Stimulated activated CD8-positive, alpha-beta memory T cell treated with anti-CD3 and anti-CD28 coated beads, Interleukin-2, amount 100 ng/mL, for 1 hour (primary cell): ENCODE results near the gene CAMK2B.

Source experiments
- DNase-seq, 2 donors: peaks; one replicate each; pipeline ENCODE4 v3.0.0-alpha.2; 2020; ENCODE audit warnings: low read depth in 2 of 2

Gene CAMK2B

DNA sequence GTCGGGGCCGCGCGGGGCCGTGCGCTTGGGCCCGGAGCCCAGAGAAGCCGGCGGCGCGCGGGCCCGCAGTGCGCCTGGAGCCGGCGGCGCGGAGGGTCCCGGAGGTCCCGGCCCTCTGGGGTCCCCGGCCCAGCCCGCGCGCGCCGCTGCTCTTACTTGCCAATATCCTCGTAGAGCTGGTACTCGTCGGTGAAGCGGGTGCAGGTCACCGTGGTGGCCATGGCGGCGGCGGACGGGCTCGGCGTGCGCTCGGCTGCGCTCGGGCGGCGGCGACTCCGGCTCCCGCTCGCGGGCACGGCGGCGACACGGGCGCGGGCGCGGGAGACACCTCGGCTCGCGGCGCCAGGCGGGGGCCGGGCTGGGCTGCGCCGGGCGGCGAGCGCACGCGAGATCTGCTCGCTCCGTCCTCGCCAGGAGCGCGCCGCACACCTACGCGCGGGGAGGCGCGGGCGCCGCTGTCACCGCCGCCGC is at the start of gene CAMK2B:
Gene CAMK2B (minus strand): TSS at position 394 of the 471 bp plus-strand sequence. CDS start 173 bp downstream, at position 221.
- DNase-seq, result no peak

GRCh38 chr7:44374007-44374763 is 48.8 kb upstream of the CAMK2B start:
- DNase-seq, result no peak

DNA sequence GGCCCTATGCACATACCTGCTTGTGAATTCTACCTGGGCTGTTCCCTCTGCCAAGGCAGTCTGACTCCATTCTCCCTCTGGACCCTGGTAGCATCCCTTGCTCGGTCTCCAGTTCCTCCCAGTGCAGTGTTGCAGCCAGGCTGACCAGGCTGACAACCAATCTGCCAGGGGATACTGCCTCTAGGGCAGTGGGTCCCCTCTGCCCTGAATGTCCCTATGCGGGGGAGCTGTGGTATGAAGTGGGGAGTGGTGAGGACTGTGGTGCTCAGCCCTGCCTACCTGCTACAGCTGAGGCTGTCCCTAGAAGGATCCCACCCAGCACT is 48.0 kb upstream of the CAMK2B start:
- DNase-seq, result no peak

DNA sequence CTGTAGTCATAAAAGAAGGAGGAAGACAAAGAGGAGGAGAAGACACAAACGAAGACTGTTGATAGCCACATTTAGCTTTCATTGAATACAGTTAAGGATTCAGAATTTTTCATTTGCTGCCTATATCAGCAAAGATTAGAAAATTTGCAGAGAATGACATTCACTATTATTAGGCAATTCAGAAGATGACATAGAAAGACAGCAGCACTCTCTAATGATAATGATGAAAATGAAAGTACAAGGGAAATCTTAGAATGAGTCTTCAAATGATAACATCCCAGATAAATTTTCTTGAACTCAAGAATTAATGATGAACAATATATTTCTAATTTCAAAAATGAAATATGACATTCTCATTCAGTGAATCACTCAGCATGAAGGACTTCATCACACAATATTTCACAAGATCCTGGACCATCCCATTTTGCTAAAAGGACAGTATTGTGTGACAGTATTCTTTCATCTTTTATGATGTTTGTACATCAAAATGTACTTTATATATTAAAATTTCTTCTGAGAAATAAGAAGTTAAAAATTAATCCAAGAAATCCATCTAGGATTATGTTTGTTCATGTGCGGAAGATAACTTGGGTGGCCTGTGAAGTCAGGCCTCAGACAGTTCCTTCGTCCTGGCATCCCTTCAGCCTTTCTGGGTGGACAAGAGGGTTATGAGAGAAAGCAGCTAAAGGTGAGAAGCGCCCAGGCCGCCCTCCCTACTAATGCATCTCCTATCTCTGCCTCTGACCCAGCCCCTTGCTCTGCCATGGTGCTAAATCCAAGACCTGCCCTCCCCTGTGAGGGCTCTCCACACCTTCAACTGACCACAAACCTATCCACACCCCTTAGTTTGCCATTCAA is 47.4 kb upstream of the CAMK2B start:
- DNase-seq, result no peak

GRCh38 chr7:44368885-44369284 is 43.5 kb upstream of the CAMK2B start:
- DNase-seq, result no peak

DNA sequence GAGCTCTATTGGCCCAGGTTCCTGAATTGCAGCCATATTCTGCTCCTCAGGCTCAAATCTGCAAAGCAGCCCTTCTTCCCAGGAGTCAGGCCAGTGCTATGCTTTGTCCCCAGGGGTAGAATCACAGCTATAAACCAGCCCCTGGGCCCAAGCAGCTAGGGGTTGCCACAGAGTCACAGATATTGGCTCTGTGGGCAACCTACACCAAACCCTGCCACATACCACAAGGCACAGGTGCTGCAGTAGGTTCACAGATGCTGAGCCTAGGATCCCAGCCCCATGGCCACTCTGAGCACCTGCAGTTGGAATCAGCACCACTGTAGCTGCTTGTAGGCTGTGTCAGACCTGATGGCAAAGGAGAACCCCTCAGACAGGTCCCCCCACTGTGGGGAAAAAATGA is 43.1 kb upstream of the CAMK2B start:
- no peak for DNase-seq

GRCh38 chr7:44367475-44368043 is 42.2 kb upstream of the CAMK2B start:
- DNase-seq, result no peak

DNA sequence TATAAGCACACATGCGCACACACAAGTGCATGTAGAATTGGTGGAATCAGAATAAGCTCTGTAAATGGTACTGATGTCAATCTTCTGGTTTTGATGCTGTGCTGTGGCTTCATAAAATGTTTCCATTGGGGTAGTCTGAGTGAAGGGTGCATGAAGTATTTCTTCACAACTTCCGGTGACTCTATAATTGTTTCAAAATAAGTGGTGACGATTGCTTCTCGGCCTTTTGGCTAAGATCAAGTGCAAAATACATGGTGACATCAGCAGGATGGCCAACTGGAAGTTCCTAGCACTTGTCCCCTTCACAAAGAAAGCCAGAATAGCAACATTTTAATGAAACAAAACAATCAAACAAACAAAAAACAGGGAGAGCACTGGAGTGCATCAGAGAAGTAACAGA is 41.6 kb upstream of the CAMK2B start:
- no peak for DNase-seq

DNA sequence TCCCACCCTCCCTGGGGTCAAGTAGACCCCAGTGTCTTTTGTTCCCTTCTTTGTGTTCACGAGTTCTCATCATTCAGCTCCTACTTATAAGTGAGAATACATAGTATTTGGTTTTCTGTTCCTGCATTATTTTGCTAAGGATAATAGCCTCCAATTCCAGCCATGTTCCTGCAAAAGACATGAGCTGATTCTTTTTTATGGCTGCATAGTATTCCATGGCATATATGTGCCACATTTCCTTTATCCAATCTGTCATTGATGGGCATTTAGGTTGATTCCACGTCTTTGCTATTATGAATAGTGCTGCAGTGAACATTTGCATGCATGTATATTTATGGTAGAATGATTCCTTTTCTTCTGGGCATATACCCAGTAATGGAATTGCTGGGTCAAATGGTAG is 28.3 kb upstream of the CAMK2B start:
- DNase-seq, result no peak

DNA sequence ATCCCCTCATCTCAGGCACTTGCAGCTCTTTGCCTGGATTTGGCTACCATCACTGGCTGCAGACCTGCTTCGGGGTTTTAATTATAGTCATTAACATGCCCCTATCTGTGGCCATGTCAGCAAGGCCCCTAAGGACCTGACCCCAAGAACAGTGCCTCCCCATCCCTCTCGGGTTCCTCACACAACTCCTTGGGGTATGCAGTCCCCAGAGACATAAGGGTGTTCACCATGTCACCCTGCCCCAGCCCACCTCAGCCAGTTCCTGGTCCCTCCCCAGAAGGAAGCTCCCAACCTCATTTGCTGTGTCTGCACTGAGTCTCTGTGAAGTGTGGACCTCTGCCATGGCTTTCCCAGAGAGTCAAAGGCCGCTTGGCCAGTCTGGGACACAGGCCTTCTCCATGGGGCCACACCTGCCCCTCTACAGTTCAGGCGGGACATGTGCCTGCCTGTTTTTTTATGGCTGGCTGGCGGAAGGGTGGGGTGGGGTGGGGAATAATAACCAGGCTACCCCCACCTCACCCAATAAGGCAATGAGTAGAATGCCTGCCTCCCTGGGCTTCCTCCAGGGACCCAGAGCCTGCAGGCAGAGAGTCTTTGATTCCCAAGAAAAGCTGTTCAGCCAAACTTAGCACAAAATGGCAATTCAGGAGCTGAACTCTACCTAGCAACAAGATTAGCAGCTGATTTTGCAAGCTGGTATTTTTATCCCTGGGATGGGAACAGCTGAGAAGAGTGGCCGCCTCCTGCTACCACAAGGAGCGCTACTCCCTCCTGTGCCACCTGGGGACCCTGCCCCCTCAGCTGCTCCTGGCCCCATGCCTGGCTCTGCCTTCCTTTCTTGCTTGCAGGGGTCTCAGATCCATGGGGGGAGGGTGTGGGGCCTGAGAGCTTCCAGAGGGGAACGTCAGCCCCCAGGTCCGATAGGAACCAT is 23.7 kb upstream of the CAMK2B start:
- no peak for DNase-seq

- no peak for DNase-seq
These were observed 22.9 kb upstream of the CAMK2B start for GRCh38 chr7:44348300-44348699.

DNA sequence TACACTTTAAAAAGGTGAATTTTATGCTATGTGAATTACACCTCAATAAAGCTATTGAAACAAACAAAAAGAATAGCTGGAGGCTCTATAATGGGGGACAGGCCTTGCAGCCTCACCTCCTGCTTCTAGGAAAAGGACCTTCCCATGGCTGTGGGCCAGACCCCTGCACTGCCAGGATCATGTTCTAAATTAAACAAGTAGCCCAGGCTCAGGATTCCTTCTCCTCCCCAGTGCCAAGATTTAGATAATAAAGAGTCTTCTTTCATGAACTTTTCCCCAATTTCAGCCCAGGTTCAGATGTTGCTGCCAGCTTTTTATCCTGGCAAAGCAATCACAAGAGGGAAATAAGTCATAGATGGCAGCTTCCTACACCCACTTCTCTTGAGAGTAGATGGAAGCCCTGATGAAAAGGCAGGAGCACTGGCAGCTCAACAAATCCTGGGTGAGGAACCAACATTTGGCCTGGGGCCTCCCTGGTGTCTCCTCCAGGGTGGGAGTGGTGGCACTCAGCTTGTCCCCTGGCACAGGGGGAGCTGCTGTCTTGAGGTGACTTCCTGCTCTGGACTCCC is 22.2 kb upstream of the CAMK2B start:
- no peak for DNase-seq

DNA sequence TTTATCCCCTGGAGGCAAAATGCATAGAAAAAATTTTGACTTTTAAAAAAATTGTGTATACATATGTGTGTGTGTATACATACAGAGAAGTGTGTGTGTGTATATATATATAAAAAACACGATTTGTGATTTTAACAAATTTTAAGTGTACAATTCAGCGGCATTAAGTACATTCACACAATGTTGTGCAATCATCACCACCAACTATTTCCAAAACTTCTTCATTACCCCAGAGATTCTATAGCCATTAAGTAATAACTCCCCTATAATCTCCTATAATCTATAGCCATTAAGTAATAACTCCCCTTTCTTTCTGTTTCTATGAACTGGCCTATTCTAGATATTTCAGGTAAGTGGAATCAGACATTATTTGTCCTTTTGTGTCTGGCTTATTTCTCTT is 20.7 kb upstream of the CAMK2B start:
- no peak for DNase-seq

DNA sequence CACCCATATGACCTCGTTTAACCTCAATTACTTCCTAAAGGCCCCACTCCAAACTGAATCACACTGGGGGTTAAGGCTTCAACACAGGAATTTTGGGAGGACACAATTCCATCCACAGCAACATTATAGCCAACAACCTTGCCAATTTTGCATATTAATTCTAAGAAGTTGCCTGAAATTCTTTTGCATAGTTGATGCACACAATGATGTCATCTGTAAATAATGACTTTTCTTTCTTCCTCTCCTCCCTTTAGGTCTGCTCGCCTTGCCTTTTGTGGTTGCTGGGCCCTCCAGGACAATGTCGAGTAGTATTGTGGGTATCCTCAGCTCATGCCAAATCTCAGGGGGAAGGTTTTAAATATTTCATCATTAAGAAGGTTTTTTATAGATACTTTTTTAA is 16.0 kb upstream of the CAMK2B start:
- DNase-seq, result no peak

DNA sequence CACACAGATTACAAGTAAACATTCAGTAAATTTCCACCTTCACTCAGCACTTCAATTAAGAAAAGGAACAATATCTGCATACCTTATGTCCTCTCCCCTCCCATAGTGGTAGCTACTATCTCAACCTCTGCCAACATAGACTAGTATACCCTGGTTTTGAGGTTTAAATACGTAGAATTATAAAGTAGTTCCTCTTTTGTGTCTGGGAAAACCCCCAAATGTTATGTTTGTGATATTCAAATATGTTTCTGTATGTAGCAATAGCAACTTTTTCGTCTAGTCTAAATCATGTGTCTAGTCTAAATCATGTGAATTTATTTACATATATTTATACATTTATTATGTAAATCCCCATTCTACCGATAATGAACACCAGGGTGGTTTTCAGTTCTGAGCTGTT is 13.2 kb upstream of the CAMK2B start:
- DNase-seq, result no peak

DNA sequence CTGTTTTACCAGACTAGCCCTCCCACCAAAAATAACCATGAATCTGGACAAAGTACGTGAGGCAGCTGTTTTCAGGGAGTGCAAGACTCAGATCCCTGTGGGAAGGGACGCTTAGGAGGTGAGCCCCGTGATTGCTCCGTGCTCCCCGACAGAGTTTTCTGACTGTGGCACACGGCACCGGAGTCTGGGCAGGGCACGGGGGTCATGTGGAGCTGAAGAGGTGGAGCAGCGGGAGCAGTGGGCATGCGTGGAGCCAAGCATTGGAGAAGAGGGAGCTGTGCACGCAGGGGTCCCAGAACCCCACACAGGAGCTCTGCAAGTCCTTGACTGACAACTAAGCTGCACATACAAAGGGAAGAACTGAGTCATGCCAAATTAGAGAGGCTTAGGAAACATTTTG is 11.1 kb upstream of the CAMK2B start:
- no peak for DNase-seq

- DNase-seq, result no peak
These were observed 9.8 kb upstream of the CAMK2B start for GRCh38 chr7:44335184-44335583.

- no peak for DNase-seq
These were observed 9.3 kb upstream of the CAMK2B start for GRCh38 chr7:44334734-44335097.

GRCh38 chr7:44333911-44334733 is 8.7 kb upstream of the CAMK2B start:
- no peak for DNase-seq

GRCh38 chr7:44331682-44332081 is 6.3 kb upstream of the CAMK2B start:
- no peak for DNase-seq

GRCh38 chr7:44330331-44330730 is 4.9 kb upstream of the CAMK2B start:
- DNase-seq, result no peak
